HepG2 (cell line): ENCODE measurements around the gene POLD3. TPM values are rescaled to one million over a fixed set of nuclear protein-coding genes. Genes with fewer than 3 reads are reported as not detected.

Experiments used
- ATAC-seq: fragments of 200-7000 bp; cut with Tn5 transposase; 3 replicates; pipeline ENCODE4 v1.9.1; 2020; ENCODE audit warnings: mild to moderate bottlenecking, moderate library complexity
- BruUV-seq: library from RNA; stranded (reverse); fragments of 400-500 nt; replicated peaks from 2 replicates; lab custom pipeline; 2021; lab: Mats Ljungman, UMichigan
- CTCF ChIA-PET: fragments of 300-600 bp; formaldehyde crosslinking; extraction: SDS; loops from one replicate; lab custom pipeline; 2021; ENCODE audit warnings: low total read pairs, inconsistent platforms, low intra/inter-chr PET ratio; lab: Yijun Ruan, JAX
- POLR2A ChIA-PET: fragments of 350-600 bp; sonication (Branson Sonifier 250); formaldehyde crosslinking; loops from one replicate; lab custom pipeline; 2020; ENCODE audit warnings: antibody characterized with exemption, inconsistent platforms; lab: Yijun Ruan, JAX
- DNase-seq: peaks from one replicate; pipeline ENCODE4 v3.0.0-alpha.2; 2015; ENCODE audit warnings: low spot score
- FAIRE-seq: peaks from 3 replicates; lab custom pipeline; 2011; peaks lifted over from hg19 to GRCh38; lab: Jason Lieb, UNC
- H2AFZ ChIP-seq: one replicate; pipeline ENCODE4 v1.6.1; 2011; ENCODE audit warnings: low read length, inconsistent platforms
- H3K27ac ChIP-seq: fragments of 300-600 bp; 3 replicates; pipeline ENCODE4 v1.8.0; 2011; ENCODE audit warnings: mixed run types, mild to moderate bottlenecking, mixed read lengths, low read length, inconsistent platforms; ENCODE audit not compliant: insufficient read depth; ENCODE audit errors: extremely low read length
- H3K27me3 ChIP-seq, 2 experiments: fragments of 200-600 bp in 1 of 2; 2 replicates in 1 of 2; 3 replicates in 1 of 2; pipeline versions ENCODE4 v1.6.0 to v1.8.0; 2011; ENCODE audit warnings: low read length in 2 of 2, mild to moderate bottlenecking in 2 of 2, moderate library complexity in 2 of 2, inconsistent platforms in 1 of 2; ENCODE audit not compliant: insufficient read depth in 2 of 2, control insufficient read depth in 1 of 2
- H3K36me3 ChIP-seq, 2 experiments: fragments of 200-600 bp in 1 of 2; replicated peaks in 1 of 2; 2 replicates in 1 of 2; 3 replicates in 1 of 2; pipeline versions ENCODE4 v1.5.1 to v1.8.0; 2011; ENCODE audit warnings: low read length in 2 of 2, inconsistent platforms in 1 of 2; ENCODE audit not compliant: insufficient read depth in 2 of 2, control insufficient read depth in 1 of 2
- H3K4me1 ChIP-seq: 2 replicates; pipeline ENCODE4 v1.5.1; 2012; ENCODE audit warnings: low read length, inconsistent platforms; ENCODE audit not compliant: insufficient read depth
- H3K4me2 ChIP-seq: 2 replicates; pipeline ENCODE4 v1.6.0; 2011; ENCODE audit warnings: low read depth, low read length, inconsistent platforms
- H3K4me3 ChIP-seq, 3 experiments: fragments of 200-600 bp in 1 of 3; sonication (generic), shearing (Covaris generic) in 1 of 3; replicated peaks in 1 of 3; 2 replicates each; pipeline ENCODE4 v1.5.1; 2011 to 2016; ENCODE audit warnings: low read length in 3 of 3, inconsistent platforms in 2 of 3, low read depth in 2 of 3, mild to moderate bottlenecking in 2 of 3, control low read depth in 1 of 3, mixed read lengths in 1 of 3; ENCODE audit not compliant: insufficient read depth in 1 of 3
- H3K79me2 ChIP-seq: one replicate; pipeline ENCODE4 v1.6.1; 2011; ENCODE audit warnings: low read length, inconsistent platforms; ENCODE audit not compliant: insufficient read depth
- H3K9ac ChIP-seq: 2 replicates; pipeline ENCODE4 v1.6.0; 2011; ENCODE audit warnings: mild to moderate bottlenecking, low read depth, low read length, inconsistent platforms; ENCODE audit not compliant: insufficient read depth
- H3K9me3 ChIP-seq: 2 replicates; pipeline ENCODE4 v1.5.1; 2012; ENCODE audit warnings: mild to moderate bottlenecking, low read length
- H4K20me1 ChIP-seq: 2 replicates; pipeline ENCODE4 v1.6.0; 2011; ENCODE audit warnings: inconsistent platforms, mild to moderate bottlenecking, low read length, moderate library complexity; ENCODE audit not compliant: insufficient read depth
- CENPX ChIP-seq: sonication (generic); formaldehyde crosslinking; IDR thresholded peaks from 2 replicates; pipeline ENCODE4 v1.9.0; 2021; ENCODE audit warnings: mild to moderate bottlenecking, missing genetic modification reagents, moderate library complexity
- EZH2 ChIP-seq: conservative IDR thresholded peaks from 2 replicates; pipeline ENCODE4 v1.6.1; 2012; ENCODE audit warnings: mild to moderate bottlenecking, low read depth, low read length, moderate library complexity
- FOXC1 ChIP-seq: sonication (generic); formaldehyde crosslinking; IDR thresholded peaks from 2 replicates; pipeline ENCODE4 v1.8.0; 2022; ENCODE audit warnings: mild to moderate bottlenecking, missing genetic modification reagents, borderline replicate concordance
- KDM5B ChIP-seq: sonication (generic); formaldehyde crosslinking; IDR thresholded peaks from 2 replicates; pipeline ENCODE4 v1.4.0; 2020; ENCODE audit warnings: missing genetic modification reagents, mild to moderate bottlenecking, borderline replicate concordance
- SMARCE1 ChIP-seq: fragments of 450-650 bp; IDR thresholded peaks from 2 replicates; pipeline ENCODE4 v1.6.1; 2017; ENCODE audit warnings: borderline replicate concordance
- USF2 ChIP-seq, 2 experiments: sonication (generic) in 1 of 2; formaldehyde crosslinking in 1 of 2; IDR thresholded peaks; 2 replicates each; pipeline versions ENCODE4 v1.5.1 to v1.6.1; 2011 to 2020; ENCODE audit warnings: borderline replicate concordance in 1 of 2, low read depth in 1 of 2, low read length in 1 of 2, mild to moderate bottlenecking in 1 of 2, missing genetic modification reagents in 1 of 2, moderate library complexity in 1 of 2
- ZNF781 ChIP-seq: sonication (generic); formaldehyde crosslinking; IDR thresholded peaks from 2 replicates; pipeline ENCODE4 v1.5.1; 2020; ENCODE audit warnings: borderline replicate concordance, mild to moderate bottlenecking, missing genetic modification reagents; ENCODE audit errors: not compliant biosample characterization
- WGBS: methylation state at CpG from one replicate; pipeline ENCODE4 v1.1.6; 2017; ENCODE audit warnings: low lambda C conversion rate; 5-methylcytosine and 5-hydroxymethylcytosine counted together
- in situ Hi-C: cut with HindIII; loops from 2 replicates; pipeline ENCODE4 v1.10.0; 2017; ENCODE audit warnings: low pct_unique_long_range_greater_than_20kb; ENCODE audit not compliant: extremely low pct_ligation_motif_present
- intact Hi-C: fragments of 100-400 bp; cut with micrococcal nuclease; formaldehyde crosslinking; loops from one replicate; pipeline ENCODE4 v1.10.0; 2022; ENCODE audit not compliant: unreplicated experiment
- polyA plus RNA-seq, 8 experiments: library from polyadenylated mRNA; depleted of rRNA in 3 of 8; stranded (reverse) in 7 of 8; unstranded in 1 of 8; fragments of >200 nt; fragmentation: Illumina TruSeq in 4 of 8; extraction: Trizol in 4 of 8; gene quantifications; 2 replicates each; pipeline versions ENCODE4 v1.2.1 to v1.2.3, GENCODE V29; 2011 to 2016; ENCODE audit warnings: low read depth in 4 of 8, missing spikeins in 1 of 8, mixed read lengths in 1 of 8; ENCODE audit not compliant: insufficient read depth in 1 of 8
- total RNA-seq, 5 experiments: library from RNA; depleted of rRNA; stranded (reverse); fragments of >200 nt; fragmentation: Illumina TruSeq; extraction: Trizol; gene quantifications; 2 replicates each; pipeline ENCODE4 v1.2.3, GENCODE V29; 2016; ENCODE audit warnings: low read depth in 1 of 5
- TF ChIP-seq, protein P1 (sequence below): sonication (generic); formaldehyde crosslinking; IDR thresholded peaks from 2 replicates; pipeline ENCODE4 v1.5.0; 2020; ENCODE audit warnings: mild to moderate bottlenecking, missing genetic modification reagents, borderline replicate concordance
- TF ChIP-seq, protein P2 (sequence below): sonication (generic); formaldehyde crosslinking; IDR thresholded peaks from 2 replicates; pipeline ENCODE4 v1.8.1; 2023; ENCODE audit warnings: mild to moderate bottlenecking, moderate library complexity, missing genetic modification reagents

The POLD3 gene
- total and polyA plus RNA-seq, 2 of the 13 experiments (the other 11 are each of a cell fraction or from before 2014, with no cell fraction given), result 6.3 to 18.9 TPM

GRCh38 chr11:74571062-74571399, 21.4 kb upstream of the POLD3 start:
- in situ Hi-C loops, result no loop called here
- no peak for FAIRE-seq

More at GRCh38 chr11:74571062-74571399, 21.4 kb upstream of the POLD3 start:
- no peak overlapping the region for H2AFZ ChIP-seq
- WGBS, result 0% methylated on average over 2 of the region's 2 CpGs
- peaks cover 0 to 2% of the 10 kb centered on the region in 2 experiments; a peak in 2 of 5 replicates for H3K27me3 ChIP-seq
- no peaks in the 10 kb centered on the region for H3K9me3 ChIP-seq
- POLR2A ChIA-PET, result interaction anchor here (1.4 kb wide), 1 partner anchor 315 kb away, joined by 6 read pairs; no protein-coding TSS in a partner anchor
- H3K4me3 ChIP-seq, result no peak overlapping the region
- no peaks in the 10 kb centered on the region for H3K79me2 ChIP-seq
- DNase-seq, result no peak
- H4K20me1 ChIP-seq, result no peaks in the 10 kb centered on the region
- H3K4me2 ChIP-seq, result no peak overlapping the region
- H3K36me3 ChIP-seq, result no peaks in the 10 kb centered on the region
- peaks cover 22% of the 10 kb centered on the region for H3K4me1 ChIP-seq
- no TSS peak for BruUV-seq
- H3K27ac ChIP-seq, result no peak overlapping the region
- no peak overlapping the region for H3K9ac ChIP-seq
- TF ChIP-seq USF2 (IDR thresholded peaks at IDR 0.05; ENCODE audit: low read depth, low read length) (no peak), USF2 (CRISPR knock-in tag; IDR thresholded peaks at IDR 0.05; ENCODE audit: borderline replicate concordance) (no peak), KDM5B (CRISPR knock-in tag) (no peak), FOXC1 (no peak), CENPX (CRISPR knock-in tag) (no peak), SMARCE1 (no peak), ZNF781 (CRISPR knock-in tag) (no peak), EZH2 (no peak)
- TF ChIP-seq, protein P1, sequence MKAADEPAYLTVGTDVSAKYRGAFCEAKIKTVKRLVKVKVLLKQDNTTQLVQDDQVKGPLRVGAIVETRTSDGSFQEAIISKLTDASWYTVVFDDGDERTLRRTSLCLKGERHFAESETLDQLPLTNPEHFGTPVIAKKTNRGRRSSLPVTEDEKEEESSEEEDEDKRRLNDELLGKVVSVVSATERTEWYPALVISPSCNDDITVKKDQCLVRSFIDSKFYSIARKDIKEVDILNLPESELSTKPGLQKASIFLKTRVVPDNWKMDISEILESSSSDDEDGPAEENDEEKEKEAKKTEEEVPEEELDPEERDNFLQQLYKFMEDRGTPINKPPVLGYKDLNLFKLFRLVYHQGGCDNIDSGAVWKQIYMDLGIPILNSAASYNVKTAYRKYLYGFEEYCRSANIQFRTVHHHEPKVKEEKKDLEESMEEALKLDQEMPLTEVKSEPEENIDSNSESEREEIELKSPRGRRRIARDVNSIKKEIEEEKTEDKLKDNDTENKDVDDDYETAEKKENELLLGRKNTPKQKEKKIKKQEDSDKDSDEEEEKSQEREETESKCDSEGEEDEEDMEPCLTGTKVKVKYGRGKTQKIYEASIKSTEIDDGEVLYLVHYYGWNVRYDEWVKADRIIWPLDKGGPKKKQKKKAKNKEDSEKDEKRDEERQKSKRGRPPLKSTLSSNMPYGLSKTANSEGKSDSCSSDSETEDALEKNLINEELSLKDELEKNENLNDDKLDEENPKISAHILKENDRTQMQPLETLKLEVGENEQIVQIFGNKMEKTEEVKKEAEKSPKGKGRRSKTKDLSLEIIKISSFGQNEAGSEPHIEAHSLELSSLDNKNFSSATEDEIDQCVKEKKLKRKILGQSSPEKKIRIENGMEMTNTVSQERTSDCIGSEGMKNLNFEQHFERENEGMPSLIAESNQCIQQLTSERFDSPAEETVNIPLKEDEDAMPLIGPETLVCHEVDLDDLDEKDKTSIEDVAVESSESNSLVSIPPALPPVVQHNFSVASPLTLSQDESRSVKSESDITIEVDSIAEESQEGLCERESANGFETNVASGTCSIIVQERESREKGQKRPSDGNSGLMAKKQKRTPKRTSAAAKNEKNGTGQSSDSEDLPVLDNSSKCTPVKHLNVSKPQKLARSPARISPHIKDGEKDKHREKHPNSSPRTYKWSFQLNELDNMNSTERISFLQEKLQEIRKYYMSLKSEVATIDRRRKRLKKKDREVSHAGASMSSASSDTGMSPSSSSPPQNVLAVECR (CRISPR knock-in tag), result no peak
- TF ChIP-seq, protein P2, sequence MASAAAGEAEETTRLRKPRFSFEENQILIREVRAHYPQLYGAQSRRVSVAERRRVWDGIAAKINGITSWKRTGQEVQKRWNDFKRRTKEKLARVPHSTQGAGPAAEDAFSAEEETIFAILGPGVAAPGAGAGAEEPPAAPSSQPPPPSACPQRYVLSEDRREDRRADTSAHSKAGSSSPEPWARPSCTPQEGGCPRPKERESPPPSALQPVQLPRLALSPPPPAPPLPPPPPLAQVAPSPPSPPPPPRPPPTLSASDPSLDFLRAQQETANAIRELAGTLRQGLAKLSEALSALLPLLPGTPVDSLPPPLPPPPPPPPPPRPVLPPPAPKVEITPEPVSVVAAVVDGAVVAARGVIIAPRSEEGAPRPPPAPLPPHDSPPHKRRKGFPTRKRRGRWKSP (CRISPR knock-in tag), result no peak
- intact Hi-C loops, result loop anchor here (2.0 kb wide), 1 partner anchor 182 kb away; no protein-coding TSS in a partner anchor
- ATAC-seq, result no peak
- CTCF ChIA-PET, result interaction anchor here (0.7 to 1.6 kb wide), 4 partner anchors 83 to 182 kb away, joined by 3 to 36 read pairs (median 10); no protein-coding TSS in a partner anchor
